Astrocyte (in vitro differentiated cells and primary cell): ENCODE results near the gene PLPP3.

Source experiments
- EZH2 ChIP-seq: IDR thresholded peaks from 2 replicates; pipeline ENCODE4 v1.6.1; 2012; ENCODE audit warnings: mild to moderate bottlenecking, low read length, inconsistent platforms; ENCODE audit not compliant: insufficient read depth
- TF ChIP-seq, protein P1 (sequence below): IDR thresholded peaks from 2 replicates; pipeline ENCODE4 v1.5.1; 2011; ENCODE audit warnings: low read depth, mild to moderate bottlenecking, inconsistent platforms, low read length, moderate library complexity; ENCODE audit not compliant: insufficient read depth

DNA sequence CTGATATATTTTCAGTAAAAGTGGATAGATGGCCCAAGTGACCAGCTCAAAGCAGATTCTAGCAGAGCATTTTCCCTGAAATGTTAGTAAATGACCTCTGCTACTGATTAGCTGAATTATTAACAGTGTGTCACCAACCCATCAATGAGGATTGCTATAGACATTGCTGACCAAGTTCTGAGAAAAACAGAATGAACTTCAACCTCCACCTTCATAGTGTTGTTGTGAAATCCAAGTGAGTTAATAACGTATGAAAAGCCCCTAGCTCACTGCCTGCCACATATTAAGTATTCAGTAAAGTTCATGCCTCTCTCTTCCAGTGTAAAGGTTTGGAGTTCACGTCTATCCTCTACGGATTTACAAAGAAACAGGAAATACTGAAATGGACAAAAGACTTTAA is 15.8 kb downstream of the PLPP3 start:
- TF ChIP-seq, protein P1, sequence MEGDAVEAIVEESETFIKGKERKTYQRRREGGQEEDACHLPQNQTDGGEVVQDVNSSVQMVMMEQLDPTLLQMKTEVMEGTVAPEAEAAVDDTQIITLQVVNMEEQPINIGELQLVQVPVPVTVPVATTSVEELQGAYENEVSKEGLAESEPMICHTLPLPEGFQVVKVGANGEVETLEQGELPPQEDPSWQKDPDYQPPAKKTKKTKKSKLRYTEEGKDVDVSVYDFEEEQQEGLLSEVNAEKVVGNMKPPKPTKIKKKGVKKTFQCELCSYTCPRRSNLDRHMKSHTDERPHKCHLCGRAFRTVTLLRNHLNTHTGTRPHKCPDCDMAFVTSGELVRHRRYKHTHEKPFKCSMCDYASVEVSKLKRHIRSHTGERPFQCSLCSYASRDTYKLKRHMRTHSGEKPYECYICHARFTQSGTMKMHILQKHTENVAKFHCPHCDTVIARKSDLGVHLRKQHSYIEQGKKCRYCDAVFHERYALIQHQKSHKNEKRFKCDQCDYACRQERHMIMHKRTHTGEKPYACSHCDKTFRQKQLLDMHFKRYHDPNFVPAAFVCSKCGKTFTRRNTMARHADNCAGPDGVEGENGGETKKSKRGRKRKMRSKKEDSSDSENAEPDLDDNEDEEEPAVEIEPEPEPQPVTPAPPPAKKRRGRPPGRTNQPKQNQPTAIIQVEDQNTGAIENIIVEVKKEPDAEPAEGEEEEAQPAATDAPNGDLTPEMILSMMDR = no peak
- no peak for TF ChIP-seq EZH2
